ENCODE results near the gene KDM6A.
"Not testable (repeated sequence)": the region's sequence is repeated elsewhere in the genome, so short reads cannot be mapped to it uniquely, and the experiment has no call there.

Gene KDM6A

GRCh38 chrX:44922980-44923379 is 50.0 kb downstream of the KDM6A start:
- TF ChIP-seq POLR2A (IDR thresholded peaks at IDR 0.05; ENCODE audit: low read length) (no peak), GATA1 (IDR thresholded peaks at IDR 0.05; ENCODE audit: low read depth, low read length) (no peak)
- DNase-seq: no peak

- no peak for TF ChIP-seq POLR2A (IDR thresholded peaks at IDR 0.05; ENCODE audit: low read length)
- TF ChIP-seq GATA1 (IDR thresholded peaks at IDR 0.05; ENCODE audit: low read depth, low read length): no peak
- no peak for DNase-seq
Measured at GRCh38 chrX:44927398-44927797, 54.4 kb downstream of the KDM6A start.

GRCh38 chrX:44931441-44931973 is 58.5 kb downstream of the KDM6A start:
- no peak for DNase-seq

GRCh38 chrX:44935172-44935571 is 62.2 kb downstream of the KDM6A start:
- no peak for DNase-seq
- no peak for TF ChIP-seq POLR2A (IDR thresholded peaks at IDR 0.05; ENCODE audit: low read length)
- TF ChIP-seq GATA1 (IDR thresholded peaks at IDR 0.05; ENCODE audit: low read depth, low read length): no peak

More at GRCh38 chrX:44931441-44931973, 58.5 kb downstream of the KDM6A start:
- no peak for TF ChIP-seq POLR2A (IDR thresholded peaks at IDR 0.05; ENCODE audit: low read length)
- no peak for TF ChIP-seq GATA1 (IDR thresholded peaks at IDR 0.05; ENCODE audit: low read depth, low read length)

GRCh38 chrX:44935640-44936039 is 62.7 kb downstream of the KDM6A start:
- no peak for TF ChIP-seq GATA1 (IDR thresholded peaks at IDR 0.05; ENCODE audit: low read depth, low read length)
- TF ChIP-seq POLR2A (IDR thresholded peaks at IDR 0.05; ENCODE audit: low read length): no peak
- DNase-seq: no peak

GRCh38 chrX:44937606-44938005 is 64.6 kb downstream of the KDM6A start:
- no peak for TF ChIP-seq GATA1 (IDR thresholded peaks at IDR 0.05; ENCODE audit: low read depth, low read length)
- no peak for TF ChIP-seq POLR2A (IDR thresholded peaks at IDR 0.05; ENCODE audit: low read length)
- DNase-seq: no peak

- TF ChIP-seq GATA1 (IDR thresholded peaks at IDR 0.05; ENCODE audit: low read depth, low read length): no peak
- TF ChIP-seq POLR2A (IDR thresholded peaks at IDR 0.05; ENCODE audit: low read length): no peak
- no peak for DNase-seq
Measured at GRCh38 chrX:44938111-44938510, 65.1 kb downstream of the KDM6A start.

GRCh38 chrX:44940541-44940940 is 67.6 kb downstream of the KDM6A start:
- DNase-seq: not testable (repeated sequence)

GRCh38 chrX:44943007-44943406 is 70.0 kb downstream of the KDM6A start:
- TF ChIP-seq GATA1 (IDR thresholded peaks at IDR 0.05; ENCODE audit: low read depth, low read length) (no peak), POLR2A (IDR thresholded peaks at IDR 0.05; ENCODE audit: low read length) (no peak)
- DNase-seq: no peak

- TF ChIP-seq POLR2A (IDR thresholded peaks at IDR 0.05; ENCODE audit: low read length) (no peak), GATA1 (IDR thresholded peaks at IDR 0.05; ENCODE audit: low read depth, low read length) (no peak)
- no peak for DNase-seq
Measured at GRCh38 chrX:44944894-44945293, 71.9 kb downstream of the KDM6A start.

GRCh38 chrX:44945736-44946135 is 72.7 kb downstream of the KDM6A start:
- DNase-seq: peak; percentile 10 to 18
- TF ChIP-seq GATA1 (IDR thresholded peaks at IDR 0.05; ENCODE audit: low read depth, low read length) (no peak), POLR2A (IDR thresholded peaks at IDR 0.05; ENCODE audit: low read length) (no peak)

GRCh38 chrX:44946771-44947170 is 73.8 kb downstream of the KDM6A start:
- TF ChIP-seq GATA1 (IDR thresholded peaks at IDR 0.05; ENCODE audit: low read depth, low read length) (no peak), POLR2A (IDR thresholded peaks at IDR 0.05; ENCODE audit: low read length) (no peak)
- peak; percentile 45 to 65 for DNase-seq

- DNase-seq: peak in 1 of 2 experiments; percentile 1
- TF ChIP-seq GATA1 (IDR thresholded peaks at IDR 0.05; ENCODE audit: low read depth, low read length): no peak
- no peak for TF ChIP-seq POLR2A (IDR thresholded peaks at IDR 0.05; ENCODE audit: low read length)
Measured at GRCh38 chrX:44947995-44948394, 75.0 kb downstream of the KDM6A start.

- TF ChIP-seq POLR2A (IDR thresholded peaks at IDR 0.05; ENCODE audit: low read length) (no peak), GATA1 (IDR thresholded peaks at IDR 0.05; ENCODE audit: low read depth, low read length) (no peak)
- DNase-seq: no peak
Measured at GRCh38 chrX:44948406-44948805, 75.4 kb downstream of the KDM6A start.

GRCh38 chrX:44949125-44949524 is 76.1 kb downstream of the KDM6A start:
- TF ChIP-seq GATA1 (IDR thresholded peaks at IDR 0.05; ENCODE audit: low read depth, low read length) (no peak), POLR2A (IDR thresholded peaks at IDR 0.05; ENCODE audit: low read length) (no peak)
- DNase-seq: no peak

- DNase-seq: peak; percentile 11 to 16
Measured at GRCh38 chrX:44950471-44951366, 77.7 kb downstream of the KDM6A start.

All from erythroblast (primary cell).